GM12878 (cell line): Measurements from ENCODE around the gene SNF8. TPM values are rescaled to one million over a fixed set of nuclear protein-coding genes. Genes with fewer than 3 reads are reported as not detected.

Source experiments
- ATF3 ChIP-seq: IDR thresholded peaks from 2 replicates; pipeline ENCODE4 v1.6.1; 2011; ENCODE audit warnings: low read depth, mild to moderate bottlenecking, low read length, moderate library complexity, borderline replicate concordance; ENCODE audit errors: extremely low read depth
- ATF7 ChIP-seq: fragments of 450-650 bp; IDR thresholded peaks from 2 replicates; pipeline ENCODE4 v1.6.1; 2016; ENCODE audit warnings: low read depth, mild to moderate bottlenecking
- BCL3 ChIP-seq: IDR thresholded peaks from 2 replicates; pipeline ENCODE4 v1.6.1; 2011; ENCODE audit warnings: borderline replicate concordance, low read depth, mild to moderate bottlenecking, moderate library complexity, low read length; ENCODE audit not compliant: insufficient read depth, poor library complexity, severe bottlenecking
- CBX5 ChIP-seq: sonication (generic); IDR thresholded peaks from 2 replicates; pipeline ENCODE4 v1.6.1; 2016; ENCODE audit warnings: low read depth, moderate library complexity, mild to moderate bottlenecking, inconsistent platforms
- CHD1 ChIP-seq: IDR thresholded peaks from 2 replicates; pipeline ENCODE4 v1.6.1; 2012; ENCODE audit warnings: low read depth, low read length, improper control_type of control experiment
- CTCF ChIP-seq, 3 experiments: IDR thresholded peaks in 2 of 3; conservative IDR thresholded peaks in 1 of 3; 2 replicates each; pipeline ENCODE4 v1.5.1; 2011; ENCODE audit warnings: low read depth in 3 of 3, low read length in 3 of 3, mild to moderate bottlenecking in 3 of 3, control low read depth in 2 of 3, moderate library complexity in 2 of 3, inconsistent platforms in 1 of 3, mixed read lengths in 1 of 3; ENCODE audit not compliant: control insufficient read depth in 2 of 3, insufficient read depth in 1 of 3; ENCODE audit errors: extremely low read depth in 1 of 3
- DPF2 ChIP-seq: fragments of 450-650 bp; IDR thresholded peaks from 2 replicates; pipeline ENCODE4 v1.6.1; 2017; ENCODE audit warnings: mild to moderate bottlenecking
- EED ChIP-seq: sonication (generic); IDR thresholded peaks from 2 replicates; pipeline ENCODE4 v1.6.1; 2016; ENCODE audit warnings: antibody characterized with exemption, low read depth
- GATAD2B ChIP-seq: fragments of 450-650 bp; conservative IDR thresholded peaks from 2 replicates; pipeline ENCODE4 v1.6.1; 2017; ENCODE audit warnings: low read depth, mild to moderate bottlenecking, moderate library complexity
- KLF5 ChIP-seq: fragments of 450-650 bp; IDR thresholded peaks from 2 replicates; pipeline ENCODE4 v1.6.1; 2014; ENCODE audit warnings: mild to moderate bottlenecking; ENCODE audit not compliant: partially characterized antibody
- PAX8 ChIP-seq: fragments of 450-650 bp; IDR thresholded peaks from 2 replicates; pipeline ENCODE4 v1.6.1; 2017; ENCODE audit warnings: mild to moderate bottlenecking, moderate library complexity
- POU2F2 ChIP-seq: IDR thresholded peaks from 3 replicates; pipeline ENCODE4 v1.6.1; 2011; ENCODE audit warnings: low read depth, mild to moderate bottlenecking, low read length, borderline replicate concordance
- RFX5 ChIP-seq: IDR thresholded peaks from 2 replicates; pipeline ENCODE4 v1.6.1; 2011; ENCODE audit warnings: low read depth, low read length, improper control_type of control experiment
- SREBF1 ChIP-seq: IDR thresholded peaks from 2 replicates; pipeline ENCODE4 v1.6.1; 2012; ENCODE audit warnings: mild to moderate bottlenecking, low read length
- SUPT20H ChIP-seq: IDR thresholded peaks from 2 replicates; pipeline ENCODE4 v1.6.1; 2011; ENCODE audit warnings: low read depth, mild to moderate bottlenecking, low read length, moderate library complexity, borderline replicate concordance; ENCODE audit not compliant: control insufficient read depth
- TCF12 ChIP-seq: IDR thresholded peaks from 2 replicates; pipeline ENCODE4 v1.6.1; 2011; ENCODE audit warnings: low read depth, mild to moderate bottlenecking, low read length
- WRNIP1 ChIP-seq: IDR thresholded peaks from 2 replicates; pipeline ENCODE4 v1.6.1; 2011; ENCODE audit warnings: low read depth, low read length, improper control_type of control experiment, borderline replicate concordance
- polyA plus RNA-seq, 11 experiments: library from polyadenylated mRNA; depleted of rRNA in 4 of 11; unstranded in 6 of 11; stranded (reverse) in 5 of 11; fragments of >200 nt; fragmentation: Nextera tagmentation in 4 of 11; fragmentation: Illumina TruSeq in 1 of 11; extraction: Ambion mirVana in 4 of 11; extraction: Trizol in 1 of 11; gene quantifications; 1 replicate in 1 of 11; 2 replicates in 10 of 11; pipeline versions ENCODE4 v1.2.1 to v1.2.3, GENCODE V29; 2011 to 2016; ENCODE audit warnings: inconsistent platforms in 2 of 11, missing spikeins in 2 of 11, low read depth in 1 of 11
- total RNA-seq, 4 experiments: library from RNA; depleted of rRNA in 3 of 4; stranded (reverse); fragments of >200 nt in 3 of 4; fragmentation: Illumina TruSeq in 1 of 4; extraction: Trizol in 1 of 4; gene quantifications; 2 replicates each; pipeline versions ENCODE4 v1.2.1 to v1.2.3, GENCODE V29; 2013 to 2021
- TF ChIP-seq, protein P1 (sequence below): fragments of 450-650 bp; IDR thresholded peaks from 2 replicates; pipeline ENCODE4 v1.6.1; 2017; ENCODE audit warnings: mild to moderate bottlenecking
- TF ChIP-seq, protein P2 (sequence below): IDR thresholded peaks from 2 replicates; pipeline ENCODE4 v1.6.1; 2011; ENCODE audit warnings: mild to moderate bottlenecking, low read depth, low read length, moderate library complexity; ENCODE audit not compliant: insufficient replicate concordance
- TF ChIP-seq, protein P3 (sequence below): fragments of 450-650 bp; IDR thresholded peaks from 2 replicates; pipeline ENCODE4 v1.6.1; 2017; ENCODE audit warnings: low read depth, mild to moderate bottlenecking, moderate library complexity

The SNF8 gene
- total and polyA plus RNA-seq, 10 of the 15 experiments (the other 5 are each of a cell fraction or from before 2014, with no cell fraction given) = 6.1 to 228 (median 95.6) TPM

GRCh38 chr17:48944515-48945260 is at the start of gene SNF8 (continued):
- TF ChIP-seq, protein P1, sequence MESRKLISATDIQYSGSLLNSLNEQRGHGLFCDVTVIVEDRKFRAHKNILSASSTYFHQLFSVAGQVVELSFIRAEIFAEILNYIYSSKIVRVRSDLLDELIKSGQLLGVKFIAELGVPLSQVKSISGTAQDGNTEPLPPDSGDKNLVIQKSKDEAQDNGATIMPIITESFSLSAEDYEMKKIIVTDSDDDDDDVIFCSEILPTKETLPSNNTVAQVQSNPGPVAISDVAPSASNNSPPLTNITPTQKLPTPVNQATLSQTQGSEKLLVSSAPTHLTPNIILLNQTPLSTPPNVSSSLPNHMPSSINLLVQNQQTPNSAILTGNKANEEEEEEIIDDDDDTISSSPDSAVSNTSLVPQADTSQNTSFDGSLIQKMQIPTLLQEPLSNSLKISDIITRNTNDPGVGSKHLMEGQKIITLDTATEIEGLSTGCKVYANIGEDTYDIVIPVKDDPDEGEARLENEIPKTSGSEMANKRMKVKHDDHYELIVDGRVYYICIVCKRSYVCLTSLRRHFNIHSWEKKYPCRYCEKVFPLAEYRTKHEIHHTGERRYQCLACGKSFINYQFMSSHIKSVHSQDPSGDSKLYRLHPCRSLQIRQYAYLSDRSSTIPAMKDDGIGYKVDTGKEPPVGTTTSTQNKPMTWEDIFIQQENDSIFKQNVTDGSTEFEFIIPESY = no peak
- no peak for TF ChIP-seq PAX8
- TF ChIP-seq KLF5 = no peak
- no peak for TF ChIP-seq CTCF (IDR thresholded peaks at IDR 0.05 in 2 of 3, conservative IDR thresholded peaks at IDR 0.05 in 1 of 3; ENCODE audit: control insufficient read depth in 2 of 3, extremely low read depth in 1 of 3, insufficient read depth in 1 of 3, low read depth in 3 of 3, low read length in 3 of 3)
- TF ChIP-seq SREBF1 = no peak
- peak; percentile 78; the same call in 1 of the 2 replicates for TF ChIP-seq ATF3
- 0 out of 2 replicates have a peak, but pooled peaks have one; percentile 34 for TF ChIP-seq DPF2
- TF ChIP-seq, protein P2, sequence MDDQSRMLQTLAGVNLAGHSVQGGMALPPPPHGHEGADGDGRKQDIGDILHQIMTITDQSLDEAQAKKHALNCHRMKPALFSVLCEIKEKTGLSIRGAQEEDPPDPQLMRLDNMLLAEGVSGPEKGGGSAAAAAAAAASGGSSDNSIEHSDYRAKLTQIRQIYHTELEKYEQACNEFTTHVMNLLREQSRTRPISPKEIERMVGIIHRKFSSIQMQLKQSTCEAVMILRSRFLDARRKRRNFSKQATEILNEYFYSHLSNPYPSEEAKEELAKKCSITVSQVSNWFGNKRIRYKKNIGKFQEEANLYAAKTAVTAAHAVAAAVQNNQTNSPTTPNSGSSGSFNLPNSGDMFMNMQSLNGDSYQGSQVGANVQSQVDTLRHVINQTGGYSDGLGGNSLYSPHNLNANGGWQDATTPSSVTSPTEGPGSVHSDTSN = no peak
- no peak for TF ChIP-seq WRNIP1
- peak; percentile 90 for TF ChIP-seq GATAD2B
- 0 out of 3 replicates have a peak, but pooled peaks have one; percentile 48 for TF ChIP-seq POU2F2
- TF ChIP-seq, protein P3, sequence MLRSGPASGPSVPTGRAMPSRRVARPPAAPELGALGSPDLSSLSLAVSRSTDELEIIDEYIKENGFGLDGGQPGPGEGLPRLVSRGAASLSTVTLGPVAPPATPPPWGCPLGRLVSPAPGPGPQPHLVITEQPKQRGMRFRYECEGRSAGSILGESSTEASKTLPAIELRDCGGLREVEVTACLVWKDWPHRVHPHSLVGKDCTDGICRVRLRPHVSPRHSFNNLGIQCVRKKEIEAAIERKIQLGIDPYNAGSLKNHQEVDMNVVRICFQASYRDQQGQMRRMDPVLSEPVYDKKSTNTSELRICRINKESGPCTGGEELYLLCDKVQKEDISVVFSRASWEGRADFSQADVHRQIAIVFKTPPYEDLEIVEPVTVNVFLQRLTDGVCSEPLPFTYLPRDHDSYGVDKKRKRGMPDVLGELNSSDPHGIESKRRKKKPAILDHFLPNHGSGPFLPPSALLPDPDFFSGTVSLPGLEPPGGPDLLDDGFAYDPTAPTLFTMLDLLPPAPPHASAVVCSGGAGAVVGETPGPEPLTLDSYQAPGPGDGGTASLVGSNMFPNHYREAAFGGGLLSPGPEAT = peak; percentile 75; the same call in 1 of the 2 replicates
- no peak for TF ChIP-seq CBX5
- no peak for TF ChIP-seq SUPT20H
- no peak for TF ChIP-seq ATF7
- no peak for TF ChIP-seq CHD1
- TF ChIP-seq RFX5 = peak; percentile 42; the same call in 1 of the 2 replicates
- TF ChIP-seq BCL3 = no peak
- TF ChIP-seq EED = no peak
- TF ChIP-seq TCF12 = peak; percentile 56
